PC-3 (cell line): ENCODE results near the gene RHOH. TPM values are rescaled to one million over a fixed set of nuclear protein-coding genes. Genes with fewer than 3 reads are reported as not detected.

Source experiments
- ATAC-seq: fragments of 200-7000 bp; cut with Tn5 transposase; 2 replicates; pipeline ENCODE4 v1.9.1; 2020; ENCODE audit warnings: mild to moderate bottlenecking, moderate library complexity
- BruUV-seq: library from RNA; stranded (reverse); fragments of 400-500 nt; replicated peaks from 2 replicates; lab custom pipeline; 2021; lab: Mats Ljungman, UMichigan
- CTCF ChIA-PET: fragments of 300-600 bp; sonication (Branson Sonifier 250); formaldehyde crosslinking; loops from one replicate; lab custom pipeline; 2022; ENCODE audit warnings: antibody characterized with exemption; lab: Charles Lee
- POLR2A ChIA-PET: fragments of 300-600 bp; sonication (Branson Sonifier 250); formaldehyde crosslinking; loops from one replicate; lab custom pipeline; 2022; ENCODE audit warnings: antibody characterized with exemption; ENCODE audit not compliant: unreplicated experiment; lab: Charles Lee
- DNase-seq: peaks from one replicate; pipeline ENCODE4 v3.0.0-alpha.2; 2015
- H2AFZ ChIP-seq: fragments of 300-600 bp; sonication (generic); 2 replicates; pipeline ENCODE4 v1.6.0; 2016; ENCODE audit warnings: antibody characterized with exemption, low read length
- H3F3A ChIP-seq: fragments of 300-600 bp; sonication (generic); one replicate; pipeline ENCODE4 v1.6.0; 2017; ENCODE audit warnings: antibody characterized with exemption, low read length, control low read depth, mild to moderate bottlenecking; ENCODE audit not compliant: unreplicated experiment
- H3K27ac ChIP-seq: fragments of 300-600 bp; sonication (generic); 2 replicates; pipeline ENCODE4 v1.5.1; 2016; ENCODE audit warnings: mild to moderate bottlenecking, low read length
- H3K27me3 ChIP-seq: fragments of 300-600 bp; sonication (generic); 2 replicates; pipeline ENCODE4 v1.6.1; 2016; ENCODE audit warnings: low read length, mixed read lengths
- H3K36me3 ChIP-seq: fragments of 300-600 bp; sonication (generic); 2 replicates; pipeline ENCODE4 v1.6.1; 2016; ENCODE audit warnings: low read depth, mixed run types, low read length, mixed read lengths
- H3K4me1 ChIP-seq: fragments of 300-600 bp; sonication (generic); 2 replicates; pipeline ENCODE4 v1.5.1; 2016; ENCODE audit warnings: low read length; ENCODE audit not compliant: insufficient read depth
- H3K4me2 ChIP-seq: fragments of 300-600 bp; sonication (generic); 2 replicates; pipeline ENCODE4 v1.6.0; 2016; ENCODE audit warnings: low read length
- H3K4me3 ChIP-seq: fragments of 300-600 bp; sonication (generic); 2 replicates; pipeline ENCODE4 v1.5.1; 2016; ENCODE audit warnings: mild to moderate bottlenecking, low read length, mixed read lengths
- H3K79me2 ChIP-seq: fragments of 300-600 bp; sonication (generic); 2 replicates; pipeline ENCODE4 v1.6.1; 2017; ENCODE audit warnings: low read length, mixed read lengths
- H3K9ac ChIP-seq: fragments of 300-600 bp; sonication (generic); 2 replicates; pipeline ENCODE4 v1.6.0; 2016; ENCODE audit warnings: mild to moderate bottlenecking, low read length
- H3K9me2 ChIP-seq: fragments of 300-600 bp; sonication (generic); replicated peaks from 2 replicates; pipeline ENCODE4 v1.6.1; 2016; ENCODE audit warnings: mixed run types, low read length, mixed read lengths
- H3K9me3 ChIP-seq: fragments of 300-600 bp; sonication (generic); 2 replicates; pipeline ENCODE4 v1.6.1; 2016; ENCODE audit warnings: low read length, mixed read lengths
- H4K20me1 ChIP-seq: fragments of 300-600 bp; sonication (generic); 2 replicates; pipeline ENCODE4 v1.6.1; 2016; ENCODE audit warnings: low read length, mixed read lengths
- EZH2 ChIP-seq: fragments of 300-600 bp; sonication (generic); IDR thresholded peaks from one replicate; pipeline ENCODE4 v1.6.1; 2017; ENCODE audit warnings: antibody characterized with exemption, mild to moderate bottlenecking, low read length; ENCODE audit not compliant: unreplicated experiment
- EZH2phosphoT487 ChIP-seq: fragments of 300-600 bp; sonication (generic); IDR thresholded peaks from 2 replicates; pipeline ENCODE4 v1.6.1; 2018; ENCODE audit warnings: mild to moderate bottlenecking, antibody characterized with exemption, low read length, borderline replicate concordance
- intact Hi-C: fragments of 100-400 bp; cut with micrococcal nuclease; formaldehyde crosslinking; loops from 2 replicates; pipeline ENCODE4 v1.9.0; 2023
- total RNA-seq: library from RNA; depleted of rRNA; stranded (reverse); fragments of >200 nt; gene quantifications from 2 replicates; pipeline ENCODE4 v1.2.3, GENCODE V29; 2014
- TF ChIP-seq, protein P1 (sequence below): fragments of 300-600 bp; sonication (generic); conservative IDR thresholded peaks from 2 replicates; pipeline ENCODE4 v1.5.1; 2017; ENCODE audit warnings: antibody characterized with exemption, low read depth, mild to moderate bottlenecking, low read length

RHOH gene
- total RNA-seq, 1 experiment from 2014 or later: not detected

DNA sequence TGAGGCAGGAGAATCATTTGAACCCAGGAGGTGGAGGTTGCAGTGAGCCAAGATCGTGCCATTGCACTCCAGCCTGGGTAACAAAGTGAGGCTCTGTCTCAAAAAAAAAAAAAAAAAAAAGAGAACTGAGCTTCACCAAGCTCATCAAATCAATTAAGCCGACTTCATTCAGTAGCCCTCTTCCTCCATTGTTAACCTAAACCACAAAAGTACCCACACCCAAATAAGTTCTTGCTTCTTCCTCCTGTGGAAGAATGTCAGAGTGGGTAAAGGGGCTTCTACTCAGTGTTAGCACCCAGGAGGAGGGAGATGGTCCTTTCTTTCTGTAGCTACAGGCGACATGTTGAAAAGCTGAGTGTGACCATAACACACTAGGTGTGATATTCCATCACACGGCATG lies 79.7 kb downstream of the RHOH start:
- Histone ChIP-seq H3K79me2 (no peaks in the 10 kb centered on the region), H3K9me3 (no peaks in the 10 kb centered on the region), H3K27me3 (no peaks in the 10 kb centered on the region), H3K9me2 (no peaks in the 10 kb centered on the region), H3F3A (no peaks in the 10 kb centered on the region), H3K9ac (no peak overlapping the region), H3K4me1 (no peaks in the 10 kb centered on the region), H3K4me2 (no peak overlapping the region), H3K4me3 (no peak overlapping the region), H4K20me1 (no peaks in the 10 kb centered on the region), H3K27ac (no peak overlapping the region), H3K36me3 (no peaks in the 10 kb centered on the region), H2AFZ (no peak overlapping the region)
- ATAC-seq (no peak), DNase-seq (no peak)
- intact Hi-C loops: no loop called here
- POLR2A ChIA-PET: no interaction called here
- no TSS peak for BruUV-seq
- CTCF ChIA-PET: no interaction called here
- TF ChIP-seq, protein P1, sequence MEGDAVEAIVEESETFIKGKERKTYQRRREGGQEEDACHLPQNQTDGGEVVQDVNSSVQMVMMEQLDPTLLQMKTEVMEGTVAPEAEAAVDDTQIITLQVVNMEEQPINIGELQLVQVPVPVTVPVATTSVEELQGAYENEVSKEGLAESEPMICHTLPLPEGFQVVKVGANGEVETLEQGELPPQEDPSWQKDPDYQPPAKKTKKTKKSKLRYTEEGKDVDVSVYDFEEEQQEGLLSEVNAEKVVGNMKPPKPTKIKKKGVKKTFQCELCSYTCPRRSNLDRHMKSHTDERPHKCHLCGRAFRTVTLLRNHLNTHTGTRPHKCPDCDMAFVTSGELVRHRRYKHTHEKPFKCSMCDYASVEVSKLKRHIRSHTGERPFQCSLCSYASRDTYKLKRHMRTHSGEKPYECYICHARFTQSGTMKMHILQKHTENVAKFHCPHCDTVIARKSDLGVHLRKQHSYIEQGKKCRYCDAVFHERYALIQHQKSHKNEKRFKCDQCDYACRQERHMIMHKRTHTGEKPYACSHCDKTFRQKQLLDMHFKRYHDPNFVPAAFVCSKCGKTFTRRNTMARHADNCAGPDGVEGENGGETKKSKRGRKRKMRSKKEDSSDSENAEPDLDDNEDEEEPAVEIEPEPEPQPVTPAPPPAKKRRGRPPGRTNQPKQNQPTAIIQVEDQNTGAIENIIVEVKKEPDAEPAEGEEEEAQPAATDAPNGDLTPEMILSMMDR: no peak
- TF ChIP-seq EZH2 (no peak), EZH2phosphoT487 (no peak)

DNA sequence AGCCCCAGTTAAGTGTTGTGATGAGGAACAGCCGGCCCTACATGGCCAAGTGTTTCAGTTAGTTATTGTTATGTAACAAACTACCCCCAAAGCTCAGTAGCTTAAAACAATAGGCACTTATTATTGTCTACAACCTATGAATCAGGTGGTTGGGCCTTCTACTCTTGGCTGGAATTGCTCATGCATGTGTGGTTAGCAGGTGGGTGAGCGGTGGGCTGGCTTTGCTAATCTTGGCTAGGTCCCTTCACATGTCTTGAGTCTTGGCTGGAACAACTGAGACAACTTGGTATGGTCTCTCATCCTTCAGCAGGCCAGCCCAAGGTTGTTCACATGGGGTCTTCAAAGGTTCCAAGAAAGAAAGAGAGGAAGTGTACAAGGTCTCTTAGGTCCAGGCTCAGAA lies 83.8 kb downstream of the RHOH start:
- Histone ChIP-seq H3K27ac (no peak overlapping the region), H2AFZ (no peak overlapping the region), H3F3A (no peaks in the 10 kb centered on the region), H3K9ac (no peak overlapping the region), H3K4me2 (no peak overlapping the region), H3K4me1 (peaks cover 13% of the 10 kb centered on the region), H3K79me2 (no peaks in the 10 kb centered on the region), H4K20me1 (no peaks in the 10 kb centered on the region), H3K9me3 (no peaks in the 10 kb centered on the region), H3K9me2 (no peaks in the 10 kb centered on the region), H3K27me3 (no peaks in the 10 kb centered on the region), H3K4me3 (no peak overlapping the region), H3K36me3 (no peaks in the 10 kb centered on the region)
- ChIA-PET POLR2A (no interaction called here), CTCF (no interaction called here)
- BruUV-seq: no TSS peak
- no peak for DNase-seq
- ATAC-seq: no peak
- intact Hi-C loops: no loop called here
- no peak for TF ChIP-seq EZH2phosphoT487
- TF ChIP-seq, protein P1: no peak
- TF ChIP-seq EZH2: no peak

DNA sequence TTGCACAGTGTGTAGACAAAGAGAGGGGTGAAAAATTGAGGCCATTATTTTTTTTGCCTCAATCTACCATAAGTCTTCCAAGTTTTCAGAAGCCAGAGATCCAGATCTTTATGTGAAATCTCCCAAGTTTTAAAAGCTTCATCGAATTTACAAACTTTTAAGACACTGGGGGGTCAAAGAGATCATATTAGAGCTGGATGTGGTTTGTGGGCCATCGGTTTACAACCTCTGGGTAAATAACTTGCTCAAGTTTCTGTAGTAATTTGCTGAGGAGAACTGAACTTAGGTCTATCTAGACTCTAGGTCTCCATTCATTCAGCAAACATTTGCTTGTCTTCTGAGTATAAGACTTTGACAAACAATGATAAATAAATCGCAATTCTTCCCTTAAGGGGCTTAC lies 84.3 kb downstream of the RHOH start:
- H3K9me2 ChIP-seq: no peaks in the 10 kb centered on the region
- intact Hi-C loops: no loop called here
- no peak overlapping the region for H3K9ac ChIP-seq
- ATAC-seq (no peak), DNase-seq (no peak)
- ChIA-PET CTCF (no interaction called here), POLR2A (no interaction called here)
- no TSS peak for BruUV-seq
- TF ChIP-seq EZH2: no peak
- no peak for TF ChIP-seq EZH2phosphoT487
- TF ChIP-seq, protein P1: no peak
- H3K27ac ChIP-seq: no peak overlapping the region
- H3K4me2 ChIP-seq: no peak overlapping the region
- no peaks in the 10 kb centered on the region for H3K36me3 ChIP-seq
- H3K27me3 ChIP-seq: no peaks in the 10 kb centered on the region
- H3K9me3 ChIP-seq: no peaks in the 10 kb centered on the region
- H3K4me3 ChIP-seq: no peak overlapping the region
- no peaks in the 10 kb centered on the region for H3K79me2 ChIP-seq
- H4K20me1 ChIP-seq: no peaks in the 10 kb centered on the region
- H3K4me1 ChIP-seq: peaks cover 13% of the 10 kb centered on the region
- H2AFZ ChIP-seq: no peak overlapping the region
- no peaks in the 10 kb centered on the region for H3F3A ChIP-seq
